Activated naive CD8-positive, alpha-beta T cell (primary cell): ENCODE data around the gene CDH22.
A peak's percentile ranks its signal among the peaks of the same experiment; 100 is the strongest.

Experiments used
- H3K27ac Mint-ChIP-seq: one replicate; pipeline ENCODE4 v1.8.0; 2021; ENCODE audit warnings: mixed read lengths
- H3K27me3 Mint-ChIP-seq: one replicate; pipeline ENCODE4 v1.8.0; 2021; ENCODE audit warnings: mixed read lengths
- H3K36me3 Mint-ChIP-seq: one replicate; pipeline ENCODE4 v1.8.0; 2021; ENCODE audit warnings: mixed read lengths
- H3K4me1 Mint-ChIP-seq: one replicate; pipeline ENCODE4 v1.8.0; 2021; ENCODE audit warnings: low read depth, mixed read lengths
- H3K4me3 Mint-ChIP-seq: one replicate; pipeline ENCODE4 v1.8.0; 2021; ENCODE audit warnings: mild to moderate bottlenecking, mixed read lengths
- H3K9me3 Mint-ChIP-seq: one replicate; pipeline ENCODE4 v1.8.0; 2021; ENCODE audit warnings: low read depth, mixed read lengths

Gene CDH22

DNA sequence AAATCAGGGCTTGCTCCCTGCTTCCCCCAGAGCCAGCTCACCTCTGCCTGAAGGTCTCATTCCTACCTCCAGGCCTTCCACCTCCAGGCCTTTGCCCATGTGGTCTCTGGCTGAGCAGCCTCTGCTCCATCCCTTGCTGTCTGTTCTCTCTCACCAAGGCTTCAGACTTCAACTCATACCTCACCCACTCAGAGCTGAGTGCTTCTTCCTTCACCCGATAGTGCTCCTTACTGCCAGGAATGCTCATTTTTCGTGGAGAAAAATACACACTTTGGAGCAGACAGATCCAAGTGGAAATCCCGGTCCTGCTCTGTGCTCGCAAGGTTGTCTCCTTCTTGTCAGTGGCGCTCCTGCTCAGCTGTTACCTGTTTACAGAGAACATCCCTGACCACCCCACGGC is 7.0 kb upstream of the CDH22 start:
- H3K4me3 Mint-ChIP-seq, result no peak overlapping the region
- H3K27ac Mint-ChIP-seq, result no peak overlapping the region
- peaks cover 4% of the 10 kb centered on the region for H3K4me1 Mint-ChIP-seq
- peaks cover 46% of the 10 kb centered on the region for H3K27me3 Mint-ChIP-seq
- no peaks in the 10 kb centered on the region for H3K36me3 Mint-ChIP-seq
- no peaks in the 10 kb centered on the region for H3K9me3 Mint-ChIP-seq

GRCh38 chr20:46312945-46313861 is 4.9 kb upstream of the CDH22 start:
- no peaks in the 10 kb centered on the region for H3K36me3 Mint-ChIP-seq
- no peaks in the 10 kb centered on the region for H3K9me3 Mint-ChIP-seq
- H3K4me3 Mint-ChIP-seq, result no peak overlapping the region
- peaks cover 60% of the 10 kb centered on the region for H3K27me3 Mint-ChIP-seq
- H3K27ac Mint-ChIP-seq, result no peak overlapping the region
- peaks cover 10% of the 10 kb centered on the region for H3K4me1 Mint-ChIP-seq

GRCh38 chr20:46312075-46312944 is 4.0 kb upstream of the CDH22 start:
- Mint-ChIP-seq H3K36me3 (no peaks in the 10 kb centered on the region), H3K4me1 (peaks cover 10% of the 10 kb centered on the region), H3K27me3 (peaks cover 60% of the 10 kb centered on the region), H3K4me3 (peak overlapping the region; percentile 11), H3K27ac (no peak overlapping the region), H3K9me3 (no peaks in the 10 kb centered on the region)

- H3K4me1 Mint-ChIP-seq, result peaks cover 10% of the 10 kb centered on the region
- no peaks in the 10 kb centered on the region for H3K36me3 Mint-ChIP-seq
- peaks cover 59% of the 10 kb centered on the region for H3K27me3 Mint-ChIP-seq
- no peaks in the 10 kb centered on the region for H3K9me3 Mint-ChIP-seq
- H3K27ac Mint-ChIP-seq, result no peak overlapping the region
- H3K4me3 Mint-ChIP-seq, result peak overlapping the region; percentile 11
Measured at GRCh38 chr20:46311719-46312074, 3.4 kb upstream of the CDH22 start.

- Mint-ChIP-seq H3K4me1 (peaks cover 10% of the 10 kb centered on the region), H3K36me3 (no peaks in the 10 kb centered on the region), H3K9me3 (no peaks in the 10 kb centered on the region), H3K27ac (no peak overlapping the region), H3K27me3 (peaks cover 60% of the 10 kb centered on the region), H3K4me3 (no peak overlapping the region)
Measured at GRCh38 chr20:46311039-46311650, 2.8 kb upstream of the CDH22 start.

DNA sequence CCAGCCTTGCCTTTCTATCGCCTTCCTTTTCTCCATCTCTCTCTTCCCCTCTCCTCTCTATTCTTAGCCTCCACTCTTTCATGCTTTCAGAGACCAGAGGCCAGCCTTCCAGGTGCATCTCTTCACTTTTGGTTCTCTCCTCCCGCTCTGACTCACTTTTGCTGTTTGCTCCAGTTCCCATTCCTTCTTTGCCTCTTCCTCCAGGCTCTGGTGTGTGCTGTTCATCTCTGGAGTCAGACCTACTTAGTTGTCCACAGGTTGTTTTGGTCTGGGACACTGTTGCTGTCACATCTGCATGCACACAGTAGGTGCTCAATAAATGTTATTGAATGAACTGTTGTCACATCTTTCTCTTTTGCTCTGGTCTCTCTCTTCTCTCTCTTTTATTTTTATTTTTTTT is 1.6 kb upstream of the CDH22 start:
- Mint-ChIP-seq H3K36me3 (no peaks in the 10 kb centered on the region), H3K4me1 (peaks cover 10% of the 10 kb centered on the region), H3K27ac (no peak overlapping the region), H3K4me3 (peak overlapping the region; percentile 36), H3K9me3 (no peaks in the 10 kb centered on the region), H3K27me3 (peaks cover 51% of the 10 kb centered on the region)

- Mint-ChIP-seq H3K27ac (no peak overlapping the region), H3K4me3 (no peak overlapping the region), H3K27me3 (peaks cover 41% of the 10 kb centered on the region), H3K36me3 (no peaks in the 10 kb centered on the region), H3K9me3 (no peaks in the 10 kb centered on the region), H3K4me1 (peaks cover 10% of the 10 kb centered on the region)
Measured at GRCh38 chr20:46307999-46308257, 370 bp downstream of the CDH22 start.

DNA sequence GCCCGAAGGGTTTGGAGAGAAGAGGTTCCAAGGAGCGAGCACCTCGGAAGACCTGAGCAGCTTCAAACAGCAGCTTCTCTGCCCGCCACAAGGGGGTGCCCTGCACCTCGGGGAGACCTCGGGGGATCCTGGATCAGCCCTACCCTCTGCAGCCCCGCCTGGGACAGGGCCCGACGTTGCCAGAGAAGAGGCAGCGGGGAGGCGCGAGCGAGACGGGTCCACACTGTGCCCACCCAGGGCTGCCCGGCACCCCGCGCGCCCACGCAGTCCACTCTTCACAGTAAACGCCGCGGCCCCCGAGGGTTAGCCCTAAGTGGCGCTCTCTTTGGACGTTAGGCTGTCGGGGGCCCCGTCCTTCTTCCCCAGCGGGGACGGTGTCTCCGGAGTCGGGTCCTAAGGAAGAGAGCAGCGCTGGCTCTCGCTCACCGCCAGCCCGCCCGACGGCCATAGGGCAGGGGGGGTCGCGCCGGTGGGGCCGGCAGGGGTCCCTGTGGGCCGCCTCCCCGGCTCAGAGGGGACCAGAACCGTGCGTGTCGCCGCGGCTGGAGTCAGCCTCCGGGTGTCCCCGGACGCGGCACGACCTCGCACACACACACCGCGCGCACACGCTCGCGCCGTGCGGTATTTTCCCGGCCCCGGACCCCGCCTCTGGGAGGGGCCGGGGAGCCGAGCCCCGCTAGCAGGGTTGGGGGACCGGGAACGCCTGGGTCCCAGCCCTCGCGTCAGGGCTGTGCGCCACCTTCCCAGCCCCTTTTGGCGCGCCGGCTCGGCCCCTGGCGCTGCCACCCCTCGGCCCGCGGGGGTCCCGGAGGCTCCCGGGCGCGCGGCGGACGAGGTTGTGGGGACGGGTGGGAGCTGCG is 929 bp downstream of the CDH22 start:
- no peak overlapping the region for H3K27ac Mint-ChIP-seq
- no peaks in the 10 kb centered on the region for H3K9me3 Mint-ChIP-seq
- peak overlapping the region; percentile 52 for H3K4me3 Mint-ChIP-seq
- no peaks in the 10 kb centered on the region for H3K36me3 Mint-ChIP-seq
- peaks cover 10% of the 10 kb centered on the region for H3K4me1 Mint-ChIP-seq
- H3K27me3 Mint-ChIP-seq, result peaks cover 40% of the 10 kb centered on the region

GRCh38 chr20:46306743-46307138 is 1.6 kb downstream of the CDH22 start:
- H3K9me3 Mint-ChIP-seq, result no peaks in the 10 kb centered on the region
- no peaks in the 10 kb centered on the region for H3K36me3 Mint-ChIP-seq
- H3K27me3 Mint-ChIP-seq, result peaks cover 36% of the 10 kb centered on the region
- no peak overlapping the region for H3K27ac Mint-ChIP-seq
- H3K4me3 Mint-ChIP-seq, result peak overlapping the region; percentile 52
- peaks cover 6% of the 10 kb centered on the region for H3K4me1 Mint-ChIP-seq

DNA sequence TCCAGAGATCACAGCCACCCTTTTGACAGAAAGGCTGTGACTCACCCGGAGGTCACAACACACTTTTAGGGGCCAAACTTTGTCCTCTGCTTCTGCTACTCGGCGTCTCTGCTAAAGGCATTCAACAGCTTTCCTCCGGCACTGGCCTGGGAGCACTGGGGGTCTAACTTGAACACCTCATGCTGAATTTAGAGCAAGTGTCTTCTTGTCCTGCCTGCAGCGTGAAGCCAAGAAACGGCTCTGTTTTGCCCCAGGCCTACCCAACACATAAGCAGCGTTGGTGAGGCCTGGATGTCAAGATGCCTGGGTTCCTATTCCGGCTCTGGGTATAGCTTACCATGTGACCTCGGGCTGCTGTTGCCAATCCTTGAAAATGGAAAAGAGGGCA is 2.3 kb downstream of the CDH22 start:
- H3K4me3 Mint-ChIP-seq, result no peak overlapping the region
- no peak overlapping the region for H3K27ac Mint-ChIP-seq
- H3K36me3 Mint-ChIP-seq, result no peaks in the 10 kb centered on the region
- H3K4me1 Mint-ChIP-seq, result peaks cover 6% of the 10 kb centered on the region
- H3K9me3 Mint-ChIP-seq, result no peaks in the 10 kb centered on the region
- H3K27me3 Mint-ChIP-seq, result peaks cover 31% of the 10 kb centered on the region

- H3K27ac Mint-ChIP-seq, result no peak overlapping the region
- H3K36me3 Mint-ChIP-seq, result no peaks in the 10 kb centered on the region
- H3K4me1 Mint-ChIP-seq, result peaks cover 6% of the 10 kb centered on the region
- H3K9me3 Mint-ChIP-seq, result no peaks in the 10 kb centered on the region
- peaks cover 26% of the 10 kb centered on the region for H3K27me3 Mint-ChIP-seq
- no peak overlapping the region for H3K4me3 Mint-ChIP-seq
Measured at GRCh38 chr20:46305331-46305972, 2.8 kb downstream of the CDH22 start.

DNA sequence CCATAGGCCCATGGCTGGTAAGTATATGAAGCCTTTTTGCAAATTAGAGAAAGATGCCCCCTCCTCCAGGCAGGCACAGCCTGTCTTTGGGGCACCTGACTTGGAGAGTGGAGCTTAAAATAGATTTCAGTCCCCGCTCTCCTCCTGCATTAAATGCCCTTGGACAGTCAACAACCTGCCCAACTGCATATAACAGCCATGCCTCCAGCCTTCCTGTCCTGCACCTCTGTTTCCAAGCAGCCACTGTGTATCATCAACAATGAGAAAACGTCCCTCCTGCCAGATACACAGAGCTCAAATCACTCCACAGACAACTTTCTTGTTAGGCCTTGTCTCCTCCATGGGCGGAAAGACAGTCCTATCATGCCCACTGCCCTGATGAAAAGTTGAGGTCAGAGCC is 3.4 kb downstream of the CDH22 start:
- Mint-ChIP-seq H3K27me3 (peaks cover 20% of the 10 kb centered on the region), H3K4me1 (peaks cover 4% of the 10 kb centered on the region), H3K4me3 (no peak overlapping the region), H3K36me3 (no peaks in the 10 kb centered on the region), H3K9me3 (no peaks in the 10 kb centered on the region), H3K27ac (no peak overlapping the region)

GRCh38 chr20:46304361-46304760 is 3.9 kb downstream of the CDH22 start:
- Mint-ChIP-seq H3K36me3 (no peaks in the 10 kb centered on the region), H3K9me3 (no peaks in the 10 kb centered on the region), H3K27ac (no peak overlapping the region), H3K4me1 (peaks cover 2% of the 10 kb centered on the region), H3K4me3 (no peak overlapping the region), H3K27me3 (peaks cover 15% of the 10 kb centered on the region)
